HepG2 (cell line): ENCODE data around the gene PPP2R2D. TPM values are rescaled to one million over a fixed set of nuclear protein-coding genes. Genes with fewer than 3 reads are reported as not detected.
"Not testable (repeated sequence)": the region's sequence is repeated elsewhere in the genome, so short reads cannot be mapped to it uniquely, and the experiment has no call there.

Experiments used
- ATAC-seq: fragments of 200-7000 bp; cut with Tn5 transposase; 3 replicates; pipeline ENCODE4 v1.9.1; 2020; ENCODE audit warnings: mild to moderate bottlenecking, moderate library complexity
- BruUV-seq: library from RNA; stranded (reverse); fragments of 400-500 nt; replicated peaks from 2 replicates; lab custom pipeline; 2021; lab: Mats Ljungman, UMichigan
- CTCF ChIA-PET: fragments of 300-600 bp; formaldehyde crosslinking; extraction: SDS; loops from one replicate; lab custom pipeline; 2021; ENCODE audit warnings: low total read pairs, inconsistent platforms, low intra/inter-chr PET ratio; lab: Yijun Ruan, JAX
- POLR2A ChIA-PET: fragments of 350-600 bp; sonication (Branson Sonifier 250); formaldehyde crosslinking; loops from one replicate; lab custom pipeline; 2020; ENCODE audit warnings: antibody characterized with exemption, inconsistent platforms; lab: Yijun Ruan, JAX
- DNase-seq: peaks from one replicate; pipeline ENCODE4 v3.0.0-alpha.2; 2015; ENCODE audit warnings: low spot score
- FAIRE-seq: peaks from 3 replicates; lab custom pipeline; 2011; peaks lifted over from hg19 to GRCh38; lab: Jason Lieb, UNC
- H2AFZ ChIP-seq: one replicate; pipeline ENCODE4 v1.6.1; 2011; ENCODE audit warnings: low read length, inconsistent platforms
- H3K27ac ChIP-seq: fragments of 300-600 bp; 3 replicates; pipeline ENCODE4 v1.8.0; 2011; ENCODE audit warnings: mixed run types, mild to moderate bottlenecking, mixed read lengths, low read length, inconsistent platforms; ENCODE audit not compliant: insufficient read depth; ENCODE audit errors: extremely low read length
- H3K27me3 ChIP-seq, 2 experiments: fragments of 200-600 bp in 1 of 2; 2 replicates in 1 of 2; 3 replicates in 1 of 2; pipeline versions ENCODE4 v1.6.0 to v1.8.0; 2011; ENCODE audit warnings: low read length in 2 of 2, mild to moderate bottlenecking in 2 of 2, moderate library complexity in 2 of 2, inconsistent platforms in 1 of 2; ENCODE audit not compliant: insufficient read depth in 2 of 2, control insufficient read depth in 1 of 2
- H3K36me3 ChIP-seq, 2 experiments: fragments of 200-600 bp in 1 of 2; replicated peaks in 1 of 2; 2 replicates in 1 of 2; 3 replicates in 1 of 2; pipeline versions ENCODE4 v1.5.1 to v1.8.0; 2011; ENCODE audit warnings: low read length in 2 of 2, inconsistent platforms in 1 of 2; ENCODE audit not compliant: insufficient read depth in 2 of 2, control insufficient read depth in 1 of 2
- H3K4me1 ChIP-seq: 2 replicates; pipeline ENCODE4 v1.5.1; 2012; ENCODE audit warnings: low read length, inconsistent platforms; ENCODE audit not compliant: insufficient read depth
- H3K4me2 ChIP-seq: 2 replicates; pipeline ENCODE4 v1.6.0; 2011; ENCODE audit warnings: low read depth, low read length, inconsistent platforms
- H3K4me3 ChIP-seq, 3 experiments: fragments of 200-600 bp in 1 of 3; sonication (generic), shearing (Covaris generic) in 1 of 3; replicated peaks in 1 of 3; 2 replicates each; pipeline ENCODE4 v1.5.1; 2011 to 2016; ENCODE audit warnings: low read length in 3 of 3, inconsistent platforms in 2 of 3, low read depth in 2 of 3, mild to moderate bottlenecking in 2 of 3, control low read depth in 1 of 3, mixed read lengths in 1 of 3; ENCODE audit not compliant: insufficient read depth in 1 of 3
- H3K79me2 ChIP-seq: one replicate; pipeline ENCODE4 v1.6.1; 2011; ENCODE audit warnings: low read length, inconsistent platforms; ENCODE audit not compliant: insufficient read depth
- H3K9ac ChIP-seq: 2 replicates; pipeline ENCODE4 v1.6.0; 2011; ENCODE audit warnings: mild to moderate bottlenecking, low read depth, low read length, inconsistent platforms; ENCODE audit not compliant: insufficient read depth
- H3K9me3 ChIP-seq: 2 replicates; pipeline ENCODE4 v1.5.1; 2012; ENCODE audit warnings: mild to moderate bottlenecking, low read length
- H4K20me1 ChIP-seq: 2 replicates; pipeline ENCODE4 v1.6.0; 2011; ENCODE audit warnings: inconsistent platforms, mild to moderate bottlenecking, low read length, moderate library complexity; ENCODE audit not compliant: insufficient read depth
- GATAD2A ChIP-seq: IDR thresholded peaks from 2 replicates; pipeline ENCODE4 v1.6.1; 2016
- RFXAP ChIP-seq: sonication (generic); formaldehyde crosslinking; IDR thresholded peaks from 2 replicates; pipeline ENCODE4 v1.4.0; 2020; ENCODE audit warnings: missing genetic modification reagents, borderline replicate concordance
- ZNF646 ChIP-seq: sonication (generic); formaldehyde crosslinking; IDR thresholded peaks from 2 replicates; pipeline ENCODE4 v1.9.0; 2021; ENCODE audit warnings: mild to moderate bottlenecking, missing genetic modification reagents
- ZNF775 ChIP-seq: sonication (generic); formaldehyde crosslinking; IDR thresholded peaks from 2 replicates; pipeline ENCODE4 v1.4.0; 2020; ENCODE audit warnings: missing genetic modification reagents, mild to moderate bottlenecking, moderate library complexity, borderline replicate concordance
- WGBS: methylation state at CpG from one replicate; pipeline ENCODE4 v1.1.6; 2017; ENCODE audit warnings: low lambda C conversion rate; 5-methylcytosine and 5-hydroxymethylcytosine counted together
- in situ Hi-C: cut with HindIII; loops from 2 replicates; pipeline ENCODE4 v1.10.0; 2017; ENCODE audit warnings: low pct_unique_long_range_greater_than_20kb; ENCODE audit not compliant: extremely low pct_ligation_motif_present
- intact Hi-C: fragments of 100-400 bp; cut with micrococcal nuclease; formaldehyde crosslinking; loops from one replicate; pipeline ENCODE4 v1.10.0; 2022; ENCODE audit not compliant: unreplicated experiment
- polyA plus RNA-seq, 8 experiments: library from polyadenylated mRNA; depleted of rRNA in 3 of 8; stranded (reverse) in 7 of 8; unstranded in 1 of 8; fragments of >200 nt; fragmentation: Illumina TruSeq in 4 of 8; extraction: Trizol in 4 of 8; gene quantifications; 2 replicates each; pipeline versions ENCODE4 v1.2.1 to v1.2.3, GENCODE V29; 2011 to 2016; ENCODE audit warnings: low read depth in 4 of 8, missing spikeins in 1 of 8, mixed read lengths in 1 of 8; ENCODE audit not compliant: insufficient read depth in 1 of 8
- total RNA-seq, 5 experiments: library from RNA; depleted of rRNA; stranded (reverse); fragments of >200 nt; fragmentation: Illumina TruSeq; extraction: Trizol; gene quantifications; 2 replicates each; pipeline ENCODE4 v1.2.3, GENCODE V29; 2016; ENCODE audit warnings: low read depth in 1 of 5

The PPP2R2D gene
- total and polyA plus RNA-seq, 2 of the 13 experiments (the other 11 are each of a cell fraction or from before 2014, with no cell fraction given) = 32.7 to 33.2 TPM

GRCh38 chr10:131882590-131883451 is 18.0 kb upstream of the PPP2R2D start (continued):
- TF ChIP-seq ZNF646 (CRISPR knock-in tag) = peak; percentile 97
- no peak for TF ChIP-seq GATAD2A (CRISPR knock-in tag)
- TF ChIP-seq RFXAP (CRISPR knock-in tag) = no peak
- TF ChIP-seq ZNF775 = no peak

GRCh38 chr10:131883621-131884393 is 17.0 kb upstream of the PPP2R2D start:
- H3K79me2 ChIP-seq, H3K4me1 ChIP-seq, DNase-seq, H3K9ac ChIP-seq, FAIRE-seq, H3K36me3 ChIP-seq, CTCF ChIA-PET, H3K4me2 ChIP-seq, POLR2A ChIA-PET, H2AFZ ChIP-seq, H3K27ac ChIP-seq, H3K4me3 ChIP-seq, H4K20me1 ChIP-seq, H3K27me3 ChIP-seq, intact Hi-C loops, BruUV-seq: not testable (repeated sequence)
- 22% methylated on average over 3 of the region's 7 CpGs for WGBS
- peak; percentile 29 for ATAC-seq
- peaks cover 11% of the 10 kb centered on the region; the same call in 1 of the 2 replicates for H3K9me3 ChIP-seq
- in situ Hi-C loops = loop anchor here (25.0 kb wide), 1 partner anchor 1697 kb away; no protein-coding TSS in a partner anchor
